Ramos (cell line): ENCODE results near the gene SLC7A5.
"Not testable (repeated sequence)": the region's sequence is repeated elsewhere in the genome, so short reads cannot be mapped to it uniquely, and the experiment has no call there.

Experiments
- in situ Hi-C: fragments of 300-500 bp; cut with MboI; formaldehyde crosslinking; loops from one replicate; pipeline ENCODE4 v1.14.3; 2022; ENCODE audit warnings: low sequenced_read_pairs; ENCODE audit not compliant: unreplicated experiment

The SLC7A5 gene

DNA sequence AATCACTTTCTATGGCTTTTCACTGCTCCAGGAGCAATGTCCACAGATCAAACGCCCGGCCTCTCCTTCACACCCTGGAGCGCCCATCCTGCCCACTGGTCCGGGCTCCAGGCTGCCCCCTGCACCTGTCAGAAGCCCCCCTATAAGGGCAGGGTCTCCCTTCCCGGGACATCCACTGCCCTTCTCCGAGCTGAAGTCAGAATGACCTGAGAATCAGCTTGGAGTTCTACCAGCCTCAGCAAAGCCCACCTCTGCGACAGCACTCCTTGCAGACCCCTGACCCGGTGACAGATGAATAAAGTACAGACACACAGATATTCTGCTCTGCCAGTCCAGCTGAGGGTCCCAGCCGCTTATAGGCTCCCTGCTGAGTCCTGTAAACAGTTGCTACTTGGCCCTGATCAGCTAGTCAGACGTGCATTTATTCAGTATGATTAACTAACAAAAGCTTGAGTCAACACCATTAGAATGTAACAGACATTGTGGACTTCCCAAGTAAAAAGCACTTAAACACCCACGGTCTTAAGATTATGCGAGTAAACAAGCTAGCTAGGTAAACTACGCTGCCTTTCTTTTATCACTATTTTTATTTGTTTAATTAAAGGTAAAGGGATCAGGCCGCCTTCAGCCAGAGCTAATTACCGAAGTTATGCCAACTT, 4.8 kb downstream of the SLC7A5 start:
- in situ Hi-C loops, result no loop called here

DNA sequence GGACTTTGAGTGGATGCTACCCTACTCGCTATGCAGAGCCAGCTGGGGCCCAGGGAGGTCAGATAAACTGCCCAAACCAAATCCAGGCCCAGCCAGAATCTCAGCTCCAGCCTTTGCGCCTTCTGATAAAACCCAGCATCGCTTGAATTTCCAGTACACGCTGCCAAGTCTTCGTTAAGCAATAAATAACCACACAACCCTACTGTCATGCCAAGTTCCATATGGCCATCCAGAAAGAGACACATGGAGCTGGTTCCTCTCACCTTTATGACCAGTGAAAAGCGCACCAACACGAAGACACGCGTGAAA, 6.0 kb downstream of the SLC7A5 start:
- in situ Hi-C loops, result not testable (repeated sequence)

DNA sequence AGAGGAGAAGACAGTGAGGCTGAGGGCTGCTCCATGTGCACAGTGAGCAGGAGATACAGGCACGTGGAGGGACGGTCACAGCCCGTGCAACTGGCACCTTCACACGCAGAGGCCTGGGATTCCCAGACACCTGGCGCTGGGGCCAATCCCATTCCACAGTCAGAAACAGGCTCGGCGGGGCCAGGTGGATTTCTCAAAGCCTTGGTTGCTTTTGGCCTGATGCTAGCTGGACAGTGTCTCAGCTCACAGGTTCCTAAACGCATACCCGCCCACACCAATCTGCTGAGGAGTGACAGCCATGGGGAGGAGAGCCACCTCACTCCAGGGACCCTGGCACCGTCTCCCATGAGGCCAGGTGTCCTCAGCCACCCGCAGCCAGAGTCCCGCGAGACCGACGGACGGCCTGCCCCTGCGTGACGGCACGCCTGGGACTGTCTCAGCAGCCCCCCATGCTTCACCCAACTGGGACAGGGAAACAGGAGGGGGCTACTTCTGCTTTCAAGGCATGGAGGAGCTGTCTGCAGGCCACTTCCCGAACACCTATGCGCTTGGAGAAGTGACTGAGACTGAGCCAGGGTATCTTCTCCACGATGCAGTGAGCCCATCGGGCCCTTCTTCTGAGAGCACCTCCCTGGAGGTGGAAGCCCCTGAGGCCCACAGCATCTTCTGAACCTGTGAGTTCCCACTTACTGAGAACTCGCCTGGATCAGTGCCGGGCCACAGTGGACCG, 6.5 kb downstream of the SLC7A5 start:
- in situ Hi-C loops, result not testable (repeated sequence)

DNA sequence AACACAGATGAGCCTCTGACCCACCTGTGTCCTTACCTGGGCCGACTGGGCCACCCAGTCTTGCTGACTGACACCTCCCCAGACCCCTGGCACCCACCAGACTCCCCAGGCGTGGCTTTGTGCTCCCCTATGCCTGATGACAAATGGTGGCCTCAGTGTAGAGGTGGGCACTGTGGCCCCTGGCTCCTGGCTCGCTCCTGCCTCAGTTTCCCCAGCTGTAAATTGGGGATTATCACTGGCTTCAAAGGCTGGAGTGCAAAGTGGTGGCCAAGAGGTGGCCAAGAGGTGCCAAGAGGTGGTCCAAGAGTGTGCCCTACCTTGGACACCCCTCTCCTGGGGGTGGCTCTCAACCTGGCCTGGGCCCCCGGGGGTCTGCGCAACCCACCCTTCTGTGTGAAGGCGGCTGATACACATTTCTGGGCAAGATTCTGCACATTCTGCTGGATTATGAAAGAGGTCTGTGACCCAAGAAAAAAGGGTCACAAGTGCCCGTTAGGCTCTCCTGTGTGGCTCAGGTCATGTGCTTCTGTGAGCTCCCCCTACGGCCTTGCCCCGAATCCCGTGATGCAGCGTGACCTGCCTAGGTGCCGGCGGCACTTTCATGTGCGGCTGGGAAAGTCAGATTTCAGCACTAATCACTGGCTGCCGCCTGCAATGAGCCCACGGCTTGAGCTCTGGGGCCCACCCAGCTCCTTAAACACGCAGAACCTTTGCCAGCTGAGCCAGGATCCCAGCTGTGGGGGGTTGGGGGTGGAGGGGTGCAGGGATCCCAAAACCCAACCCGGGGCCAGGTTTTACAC, 7.8 kb downstream of the SLC7A5 start:
- in situ Hi-C loops, result not testable (repeated sequence)

DNA sequence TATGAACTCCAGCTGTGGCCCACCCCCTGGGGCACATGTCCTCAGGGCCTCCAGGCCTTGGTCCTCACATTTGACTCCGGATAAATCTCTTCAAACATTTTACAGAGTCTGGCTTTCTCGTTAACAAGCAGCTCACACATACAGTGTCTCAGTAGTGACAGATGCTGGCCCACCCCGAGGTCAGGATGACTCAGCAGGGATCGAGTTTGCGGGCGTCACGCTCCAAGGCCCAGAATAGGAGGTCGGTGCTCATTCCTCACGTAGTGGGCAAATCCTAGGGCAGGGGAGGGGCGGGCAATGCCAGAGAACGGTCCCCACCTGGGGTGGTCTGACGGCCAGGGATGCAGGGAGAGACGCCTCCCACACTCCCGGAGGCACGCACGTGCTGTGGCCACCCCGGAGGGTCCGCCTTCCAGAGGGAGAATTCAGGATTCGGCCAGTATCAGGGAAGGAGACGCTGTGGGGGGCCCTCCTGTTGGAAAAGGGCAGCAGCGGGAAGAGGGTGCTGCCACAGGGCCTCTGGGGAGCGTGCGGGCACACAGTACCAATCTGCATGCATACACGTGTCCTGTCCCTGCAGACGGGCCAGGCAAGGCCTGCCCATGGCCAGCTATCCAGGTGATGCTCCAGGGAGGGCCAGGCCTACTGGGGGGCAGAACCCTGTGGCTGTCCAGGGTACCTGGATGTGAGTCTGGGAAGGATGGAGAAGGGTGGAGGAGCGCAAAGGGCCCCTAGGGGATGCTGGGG, 8.6 kb downstream of the SLC7A5 start:
- in situ Hi-C loops, result no loop called here

DNA sequence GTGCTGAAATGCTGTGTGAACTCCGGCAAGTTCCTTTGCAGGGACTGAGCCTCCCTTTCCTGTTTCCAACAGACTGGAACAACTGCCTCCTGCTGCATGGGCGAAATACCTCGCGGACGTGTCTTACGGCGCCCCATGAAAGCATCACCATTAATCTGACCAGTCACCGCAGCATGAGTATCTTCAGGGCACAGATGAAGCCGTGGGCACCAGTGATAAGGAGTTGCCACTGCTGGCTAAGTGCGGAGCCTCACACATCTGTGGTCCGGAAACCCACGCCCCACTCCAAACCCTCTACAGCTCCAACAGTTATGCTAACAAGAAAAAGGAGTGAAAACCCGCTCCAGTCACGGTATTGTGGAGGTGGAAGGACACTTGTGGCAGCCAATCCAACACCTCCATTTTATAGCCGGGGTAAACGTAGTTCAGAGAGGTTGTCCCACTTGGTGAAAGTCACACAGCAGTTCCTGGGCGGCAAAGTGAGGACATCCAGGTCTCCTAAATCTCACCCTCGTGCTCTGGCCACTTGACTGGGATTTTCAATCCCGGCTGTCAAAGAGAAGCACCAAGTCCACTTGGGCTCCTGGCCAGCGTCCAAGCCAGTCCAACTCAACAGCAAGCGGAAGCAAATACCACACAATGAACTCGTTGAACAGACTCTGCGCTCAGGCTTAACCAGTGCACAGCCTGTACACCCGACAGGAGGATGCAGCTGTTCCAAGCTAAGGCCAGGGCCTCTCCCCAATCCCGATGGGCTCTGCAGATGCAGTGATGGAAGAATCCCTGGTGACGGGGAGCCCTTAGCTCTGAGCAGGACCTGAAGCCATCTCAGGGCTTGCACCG, 10.9 kb downstream of the SLC7A5 start:
- in situ Hi-C loops, result not testable (repeated sequence)

DNA sequence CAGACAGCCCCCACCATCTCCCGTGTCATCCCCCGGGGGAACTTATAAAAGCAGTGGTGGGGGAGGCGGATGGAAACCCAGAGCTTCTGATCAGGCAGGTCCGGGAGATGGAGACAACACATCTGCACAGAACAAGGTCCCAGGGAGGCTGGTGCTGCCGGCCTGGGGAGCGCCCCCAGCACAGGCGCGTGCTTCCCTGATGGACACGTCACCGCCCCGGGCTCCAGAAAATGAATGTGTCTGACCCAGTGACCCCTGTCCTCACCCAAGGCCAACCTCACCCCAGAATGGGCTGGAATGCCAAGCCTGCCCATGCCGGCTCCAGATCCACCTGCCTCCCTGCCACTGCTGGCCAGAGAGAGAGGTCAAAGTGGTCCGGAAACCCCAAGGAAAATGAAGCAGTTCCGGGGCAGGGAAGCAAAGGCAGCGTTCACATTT, 12.5 kb downstream of the SLC7A5 start:
- in situ Hi-C loops, result no loop called here

DNA sequence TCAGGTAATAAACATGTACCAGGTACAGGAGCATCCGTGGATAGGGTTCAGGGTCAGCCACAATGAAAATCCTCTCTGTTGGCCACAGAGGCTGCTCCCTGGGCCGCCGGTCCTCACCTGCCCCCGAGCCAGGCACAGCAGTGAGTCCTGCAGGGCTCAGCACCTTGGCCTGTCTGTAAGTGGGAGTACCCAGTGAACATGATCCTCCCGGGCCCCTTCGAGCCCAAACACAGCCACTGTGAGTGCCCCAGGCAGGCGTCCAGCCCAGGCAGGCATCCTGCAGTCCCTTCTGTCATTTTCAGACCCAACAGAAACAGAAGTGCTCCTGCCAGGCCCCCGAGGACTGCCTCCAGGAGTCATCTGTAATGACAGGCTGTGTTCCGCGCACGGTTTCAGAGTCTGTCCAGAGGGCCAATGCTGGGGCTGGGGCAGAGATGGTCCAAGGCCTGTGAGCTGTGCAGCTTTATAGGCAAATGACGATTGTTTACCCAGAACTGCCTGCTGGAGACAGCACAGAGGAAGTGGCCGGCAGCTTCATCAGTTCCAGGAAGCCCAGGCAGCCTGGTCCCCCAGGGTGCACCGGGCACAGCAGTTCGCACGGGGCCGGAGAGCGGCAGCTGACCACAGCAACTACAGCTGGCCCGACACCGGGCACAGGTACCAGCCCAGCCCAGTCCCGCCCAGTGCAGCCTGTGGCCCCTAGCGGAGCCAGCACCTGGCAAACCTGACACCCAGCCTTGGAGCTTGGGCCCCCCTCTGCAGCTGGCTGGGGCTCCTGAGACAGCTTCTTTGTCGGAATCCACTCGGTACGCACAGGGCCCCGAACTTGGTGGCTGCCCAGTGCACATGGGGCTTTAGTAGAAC, 13.2 kb downstream of the SLC7A5 start:
- in situ Hi-C loops, result no loop called here

DNA sequence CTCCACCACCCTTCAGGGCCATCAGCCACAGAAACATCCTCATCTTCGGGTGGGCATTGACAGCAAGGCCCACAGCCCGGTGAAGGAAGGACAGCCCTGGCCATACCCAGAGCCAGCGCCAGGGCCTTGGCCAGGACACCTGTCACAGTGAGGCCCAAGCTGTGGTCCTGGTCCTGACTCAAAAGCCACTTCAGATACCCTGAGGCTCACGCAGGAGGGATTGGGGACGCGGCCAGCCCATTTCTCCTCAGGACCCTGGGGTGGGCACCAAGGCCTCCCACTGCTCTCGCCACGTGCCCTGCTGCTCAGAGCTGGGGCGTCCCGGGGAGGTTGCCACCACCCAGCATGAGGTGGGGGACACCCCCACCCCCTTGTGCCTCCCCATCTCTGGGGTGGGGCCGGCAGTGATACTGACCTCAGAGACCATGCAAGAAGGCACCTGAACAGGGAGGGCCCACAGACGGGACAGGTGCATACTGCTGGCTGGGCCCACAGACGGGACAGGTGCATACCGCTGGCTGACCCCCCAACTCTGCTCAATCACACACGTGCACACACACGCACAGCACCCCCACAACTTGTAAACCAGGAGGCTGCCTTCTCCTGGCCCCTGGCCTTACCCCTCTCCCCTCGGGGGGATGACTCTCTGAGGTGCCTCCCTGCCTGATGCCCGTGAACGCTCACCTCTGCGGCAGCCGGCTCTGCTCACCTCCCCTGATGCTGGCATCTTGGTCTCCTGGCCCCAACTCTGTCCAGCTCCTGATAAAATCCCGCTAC, 14.2 kb downstream of the SLC7A5 start:
- in situ Hi-C loops, result no loop called here

DNA sequence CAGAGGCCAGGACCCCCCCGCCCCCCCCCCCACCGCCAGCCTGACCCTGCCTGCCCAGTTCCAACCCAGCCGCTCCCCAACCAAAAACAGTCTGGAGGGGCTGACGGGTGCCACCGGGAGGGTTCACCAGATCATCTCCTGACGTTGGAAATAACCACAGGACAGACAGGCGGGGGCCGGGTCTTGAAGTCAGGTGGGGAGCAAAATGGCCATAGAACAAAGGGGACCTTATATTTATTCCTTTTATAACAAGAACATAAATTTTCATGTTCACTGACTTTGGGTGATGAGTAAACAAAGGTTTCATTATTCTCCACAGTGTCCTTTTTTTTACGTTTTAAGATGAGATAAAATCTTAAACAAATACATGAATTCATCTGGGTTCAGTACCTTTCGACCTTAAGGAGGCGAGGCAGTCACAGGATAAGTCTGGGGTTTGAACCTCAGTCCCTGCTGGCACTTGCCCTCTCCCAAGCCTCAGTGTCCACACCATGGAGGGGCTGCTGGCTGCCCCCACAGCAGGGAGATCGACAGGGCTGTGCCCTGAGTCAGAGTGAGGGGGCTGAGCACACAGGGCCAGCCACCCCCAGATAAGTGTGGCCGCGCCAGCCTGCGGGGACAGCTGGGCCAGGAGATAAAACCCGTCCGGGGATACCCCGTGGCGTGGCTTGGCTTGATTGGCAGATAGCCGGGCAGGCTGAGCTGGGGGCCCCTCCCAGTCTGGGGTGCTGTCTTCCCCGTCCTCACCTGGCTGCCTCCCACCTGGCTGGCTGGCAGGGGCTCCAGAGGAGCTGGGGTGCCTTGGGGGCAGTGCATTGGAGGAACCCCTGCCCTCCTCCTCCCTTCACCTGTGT, 15.0 kb downstream of the SLC7A5 start:
- in situ Hi-C loops, result no loop called here

DNA sequence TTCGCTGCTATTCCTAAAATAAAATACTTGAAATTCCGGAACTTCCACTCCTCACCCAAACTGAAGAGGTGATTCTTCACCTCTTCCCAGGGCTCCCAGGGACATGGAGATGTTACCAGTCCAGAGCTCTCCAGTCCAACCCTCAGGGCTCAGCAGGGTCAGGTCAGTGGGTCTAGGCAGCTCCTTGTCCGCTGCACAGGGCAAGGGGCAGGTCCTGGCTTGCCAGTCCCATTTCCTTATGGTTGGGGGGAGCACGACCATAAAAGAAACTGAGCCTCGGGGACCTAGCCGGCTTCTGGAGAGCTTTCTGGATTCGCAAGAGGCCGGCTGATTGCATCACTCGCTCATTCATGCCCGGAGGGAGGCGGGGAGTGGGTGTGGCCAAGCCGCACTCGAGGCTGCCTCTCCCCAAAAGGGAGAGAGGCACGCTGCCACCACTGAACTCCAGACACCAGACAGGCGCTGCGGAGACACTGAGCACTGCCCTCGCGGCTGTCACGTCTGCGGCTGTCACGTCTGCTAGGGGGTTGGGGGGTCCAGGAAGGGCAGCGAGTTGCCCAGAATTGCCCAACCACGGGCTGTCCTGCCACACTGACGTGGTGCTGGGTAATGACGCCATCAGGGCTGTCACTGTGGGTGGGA, 15.8 kb downstream of the SLC7A5 start:
- in situ Hi-C loops, result no loop called here

DNA sequence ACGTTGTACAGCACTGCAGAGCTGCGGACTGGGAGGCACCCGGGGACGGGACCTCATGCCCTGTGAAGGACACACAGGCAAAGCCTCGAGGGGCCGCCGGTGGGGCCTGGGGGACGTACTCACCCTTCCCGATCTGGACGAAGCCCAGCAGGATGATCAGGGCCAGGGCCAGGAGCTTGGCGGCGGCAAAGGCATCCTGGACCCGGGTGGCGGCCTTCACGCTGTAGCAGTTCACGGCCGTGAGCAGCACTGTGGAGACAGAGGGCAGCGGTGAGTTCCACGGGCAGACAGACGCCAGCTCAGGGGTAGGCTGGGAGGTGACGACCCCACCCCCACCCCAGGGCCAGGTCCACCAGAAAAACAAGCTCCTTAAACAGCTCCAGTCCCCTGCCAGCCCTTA, 17.7 kb downstream of the SLC7A5 start:
- in situ Hi-C loops, result no loop called here

DNA sequence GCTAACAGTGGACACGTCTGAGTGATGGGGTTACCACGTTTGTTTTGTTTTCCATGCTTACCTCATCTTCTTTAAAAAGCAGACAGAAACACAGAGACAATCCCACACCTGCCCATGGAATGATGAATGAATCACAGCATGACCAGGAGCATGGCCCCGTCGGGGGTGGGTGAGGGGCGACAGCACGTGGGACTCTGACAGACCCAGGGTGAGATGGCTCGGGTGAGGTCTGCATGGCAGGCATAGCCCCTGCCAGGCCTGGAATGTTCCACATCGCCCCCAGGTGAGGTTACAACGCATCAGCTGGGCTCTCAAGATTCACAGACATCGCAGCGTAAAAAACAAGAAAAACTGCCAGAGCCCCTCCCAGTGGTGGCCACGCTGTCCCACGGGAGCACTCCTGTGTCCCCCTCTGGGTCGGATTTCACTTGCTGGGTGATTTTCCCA, 18.1 kb downstream of the SLC7A5 start:
- in situ Hi-C loops, result no loop called here

DNA sequence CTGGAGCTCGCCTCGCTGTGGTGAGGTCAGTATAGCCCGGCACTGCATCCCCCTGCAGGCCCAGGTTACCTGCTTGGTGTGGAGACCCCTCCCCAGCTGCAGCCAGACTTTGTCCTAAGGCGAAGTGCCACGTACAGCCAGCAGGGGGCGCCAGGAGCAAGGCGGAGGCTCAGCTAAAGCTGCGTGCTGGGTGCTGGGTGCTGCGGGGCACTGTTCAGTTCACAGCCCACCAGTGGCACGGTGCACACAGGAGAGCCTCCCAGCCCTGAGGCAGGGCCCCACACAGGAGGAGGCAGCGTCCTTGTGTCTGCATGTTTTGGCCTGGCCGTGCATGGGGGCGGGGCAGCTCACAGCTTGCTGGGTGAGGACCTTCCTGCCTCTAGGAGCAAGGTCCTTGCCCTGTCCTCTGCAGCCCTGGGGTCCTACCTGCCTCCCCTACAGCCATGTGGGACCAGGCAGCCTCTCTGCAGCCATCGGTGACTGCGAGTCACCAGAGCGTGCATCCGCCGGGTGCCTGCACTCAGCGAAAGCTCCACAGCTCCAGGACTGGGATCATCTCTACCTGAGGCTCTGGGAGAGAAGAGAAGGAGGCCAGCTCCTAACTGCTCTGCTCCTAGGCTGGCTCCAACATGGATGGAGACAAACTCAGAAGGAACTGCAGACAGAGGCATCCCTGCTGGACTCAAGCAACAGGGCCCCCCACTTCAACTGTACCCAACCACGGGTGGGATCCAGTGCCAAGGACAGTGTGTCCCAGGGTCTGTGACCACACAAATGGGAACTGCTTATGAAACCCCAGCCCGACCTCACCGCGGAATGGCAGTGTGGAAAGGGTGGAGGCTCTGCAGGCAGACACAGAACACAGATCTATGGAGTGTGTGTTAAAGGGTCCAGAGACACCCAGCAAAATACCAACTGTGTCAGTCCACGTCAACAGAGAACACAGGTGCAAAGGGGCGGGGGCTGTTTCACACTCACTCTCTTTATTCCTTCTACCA, 19.0 kb downstream of the SLC7A5 start:
- in situ Hi-C loops, result no loop called here

DNA sequence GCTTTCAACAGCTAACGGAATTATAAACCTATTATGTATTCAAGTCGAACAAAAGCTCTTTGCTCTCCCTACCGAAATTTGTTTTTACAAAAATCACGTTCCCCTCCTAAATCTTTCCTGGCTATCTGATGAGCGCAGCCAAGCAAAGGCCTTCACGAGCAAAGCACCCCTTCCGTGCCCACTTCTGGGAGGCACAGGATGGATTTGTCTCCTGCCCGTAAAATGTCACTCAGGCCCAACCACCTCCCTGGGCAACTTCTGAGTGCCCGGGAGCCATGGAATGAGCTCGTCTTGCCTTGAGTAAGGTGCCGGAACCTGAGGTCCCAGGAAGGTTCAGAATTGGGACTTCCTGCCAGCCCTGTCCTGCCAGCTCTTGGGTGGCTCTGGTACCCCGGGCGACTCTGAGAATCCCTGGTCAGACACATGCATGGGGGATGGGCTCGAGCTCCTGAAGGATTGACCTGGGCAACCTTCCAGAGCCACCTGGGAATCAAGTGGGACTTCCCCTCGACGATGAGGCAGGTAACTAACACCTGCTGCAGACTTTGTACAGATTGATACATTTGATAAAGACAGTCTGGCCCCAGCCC, 19.8 kb downstream of the SLC7A5 start:
- in situ Hi-C loops, result no loop called here
